GM18505 (cell line): ENCODE measurements around the gene FOSL1.

Source experiments
- ATAC-seq: cut with Tn5 transposase; IDR thresholded peaks from one replicate; pipeline ENCODE4 v1.9.1; 2021; ENCODE audit not compliant: unreplicated experiment
- POLR2A ChIP-seq: IDR thresholded peaks from 4 replicates; pipeline ENCODE4 v1.6.1; 2011; ENCODE audit warnings: borderline replicate concordance; ENCODE audit not compliant: insufficient read depth, insufficient read length; ENCODE audit errors: extremely low read depth

FOSL1 gene

GRCh38 chr11:65885808-65886536 is 14.2 kb downstream of the FOSL1 start:
- ATAC-seq = no peak
- TF ChIP-seq POLR2A = no peak

- ATAC-seq = no peak
Observed at GRCh38 chr11:65885231-65885630, 15.0 kb downstream of the FOSL1 start.

GRCh38 chr11:65884716-65885092 is 15.5 kb downstream of the FOSL1 start:
- no peak for TF ChIP-seq POLR2A
- no peak for ATAC-seq

More at GRCh38 chr11:65885231-65885630, 15.0 kb downstream of the FOSL1 start:
- no peak for TF ChIP-seq POLR2A

- no peak for TF ChIP-seq POLR2A
- ATAC-seq = no peak
Observed at GRCh38 chr11:65883786-65884715, 16.1 kb downstream of the FOSL1 start.

GRCh38 chr11:65883058-65883761 is 17.0 kb downstream of the FOSL1 start:
- TF ChIP-seq POLR2A = no peak
- no peak for ATAC-seq

- TF ChIP-seq POLR2A = no peak
- no peak for ATAC-seq
Observed at GRCh38 chr11:65882120-65883057, 17.8 kb downstream of the FOSL1 start.

GRCh38 chr11:65880844-65881421 is 19.3 kb downstream of the FOSL1 start:
- no peak for ATAC-seq
- no peak for TF ChIP-seq POLR2A

GRCh38 chr11:65880027-65880426 is 20.2 kb downstream of the FOSL1 start:
- no peak for ATAC-seq
- no peak for TF ChIP-seq POLR2A

GRCh38 chr11:65879617-65880016 is 20.6 kb downstream of the FOSL1 start, which contains the start of gene CTSW:
CTSW (plus strand) TSS chr11:65879837; CDS start chr11:65879855, 18 bp downstream.
- ATAC-seq = no peak
- no peak for TF ChIP-seq POLR2A

- ATAC-seq = peak; percentile 78
- peak; percentile 66 for TF ChIP-seq POLR2A
Observed at GRCh38 chr11:65873318-65874156, 26.7 kb downstream of the FOSL1 start.
